ENCODE measurements around the gene CATSPERD. TPM values are rescaled to one million over a fixed set of nuclear protein-coding genes. Genes with fewer than 3 reads are reported as not detected.
A peak's percentile ranks its signal among the peaks of the same experiment; 100 is the strongest.

The CATSPERD gene
- total and polyA plus RNA-seq, 7 experiments from 2014 or later, result 0.07 TPM; not detected in 6

DNA sequence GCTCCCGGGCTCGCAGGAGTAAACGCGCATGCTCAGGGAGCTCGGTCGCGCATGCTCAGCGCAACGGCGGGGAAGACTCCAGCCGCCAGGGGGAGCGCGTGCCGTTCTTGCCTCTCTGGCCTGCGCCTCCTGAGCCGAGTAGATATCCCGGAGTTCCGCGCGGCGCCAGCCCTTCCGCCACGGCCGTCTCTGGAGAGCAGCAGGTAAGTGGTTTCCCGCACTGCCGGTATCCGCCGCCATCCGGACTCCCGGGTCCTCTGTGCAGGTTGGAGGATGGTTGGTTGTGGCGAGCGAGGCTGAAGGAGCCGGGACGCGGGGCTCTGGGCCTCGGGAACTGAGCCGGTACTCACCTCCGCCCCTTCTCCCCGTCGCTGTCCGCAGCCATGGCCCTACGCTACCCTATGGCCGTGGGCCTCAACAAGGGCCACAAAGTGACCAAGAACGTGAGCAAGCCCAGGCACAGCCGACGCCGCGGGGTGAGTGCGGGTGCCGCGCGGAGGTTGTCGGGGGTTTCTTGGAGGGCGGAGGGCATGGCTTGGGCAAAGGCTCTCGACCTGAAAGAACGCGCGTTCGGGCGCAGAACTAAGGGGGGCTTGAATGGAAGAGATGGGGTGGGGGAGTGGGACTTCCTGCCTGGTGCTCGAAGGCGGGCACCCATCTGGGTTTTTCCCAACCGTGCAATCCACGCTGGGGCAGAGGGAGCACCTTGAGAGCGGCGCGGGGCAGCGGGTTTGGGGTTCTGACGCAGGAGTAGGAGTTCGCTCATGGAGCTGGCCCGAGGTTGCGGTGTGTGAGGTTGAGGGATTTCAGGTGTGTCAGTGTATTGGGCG, 30.1 kb upstream of the CATSPERD start, which contains the start of gene RPL36:
Gene RPL36 (plus strand): TSS at position 171 of the 830 bp plus-strand sequence. CDS start 213 bp downstream, at position 384.
- CTCF ChIA-PET, result interaction anchor here (0.5 to 1.5 kb wide), 11 partner anchors 9 to 1048 kb away, joined by 3 to 10 read pairs (median 4); partner anchors contain the start of genes CATSPERD, LONP1, SAFB and SAFB2
- H3K27me3 ChIP-seq (ENCODE audit: control insufficient read depth in 2 of 2, insufficient read depth in 2 of 2, low read length in 2 of 2), result no peaks in the 10 kb centered on the region
- peak within 1 kb of the TSS; percentile 89 to 97 (median 93) for H3K27ac Mint-ChIP-seq
- peak within 1 kb of the TSS; percentile 90 to 98 (median 94) for H3K4me3 Mint-ChIP-seq
- peaks cover 0 to 3% (median 0%) of the 10 kb centered on the region in 11 donors for H3K9me3 Mint-ChIP-seq
- peak within 1 kb of the TSS; percentile 85 for H3K27ac ChIP-seq (ENCODE audit: low read depth, low read length)
- H3K9me3 ChIP-seq (ENCODE audit: control insufficient read depth in 2 of 3, low read length in 3 of 3), result no peaks in the 10 kb centered on the region
- peaks cover 12 to 21% of the 10 kb centered on the region in 2 donors for H3K4me1 ChIP-seq (ENCODE audit: control insufficient read depth in 2 of 2, insufficient read depth in 2 of 2, low read length in 2 of 2)
- peak within 1 kb of the TSS; percentile 90 for H3K4me3 ChIP-seq (ENCODE audit: low read length)
- peaks cover 5 to 39% (median 33%) of the 10 kb centered on the region in 7 donors for H3K4me1 Mint-ChIP-seq
- peaks cover 0 to 12% (median 0%) of the 10 kb centered on the region in 5 donors for H3K36me3 Mint-ChIP-seq
- intact Hi-C loops (cut with micrococcal nuclease), result loop anchor here (1.0 to 2.0 kb wide), 7 partner anchors 10 to 288 kb away; partner anchors contain the start of genes CATSPERD (in 2 of the 2), LONP1 (in 2 of the 2), MICOS13 (in 2 of the 2) and DUS3L (in 1 of the 2)
- ATAC-seq (peak; percentile 77), DNase-seq (peak; percentile 95 to 100 (median 99))
- POLR2A ChIA-PET, result interaction anchor here (0.7 to 2.0 kb wide), 24 partner anchors 9 to 213 kb away, joined by 3 to 32 read pairs (median 4); partner anchors contain the start of genes CATSPERD, DUS3L, HSD11B1L and LONP1
- H3K36me3 ChIP-seq (ENCODE audit: control insufficient read depth in 2 of 3, insufficient read depth in 3 of 3, low read length in 3 of 3), result peaks cover 0 to 37% (median 8%) of the 10 kb centered on the region in 3 experiments
- H3K27me3 Mint-ChIP-seq, result no peaks in the 10 kb centered on the region

DNA sequence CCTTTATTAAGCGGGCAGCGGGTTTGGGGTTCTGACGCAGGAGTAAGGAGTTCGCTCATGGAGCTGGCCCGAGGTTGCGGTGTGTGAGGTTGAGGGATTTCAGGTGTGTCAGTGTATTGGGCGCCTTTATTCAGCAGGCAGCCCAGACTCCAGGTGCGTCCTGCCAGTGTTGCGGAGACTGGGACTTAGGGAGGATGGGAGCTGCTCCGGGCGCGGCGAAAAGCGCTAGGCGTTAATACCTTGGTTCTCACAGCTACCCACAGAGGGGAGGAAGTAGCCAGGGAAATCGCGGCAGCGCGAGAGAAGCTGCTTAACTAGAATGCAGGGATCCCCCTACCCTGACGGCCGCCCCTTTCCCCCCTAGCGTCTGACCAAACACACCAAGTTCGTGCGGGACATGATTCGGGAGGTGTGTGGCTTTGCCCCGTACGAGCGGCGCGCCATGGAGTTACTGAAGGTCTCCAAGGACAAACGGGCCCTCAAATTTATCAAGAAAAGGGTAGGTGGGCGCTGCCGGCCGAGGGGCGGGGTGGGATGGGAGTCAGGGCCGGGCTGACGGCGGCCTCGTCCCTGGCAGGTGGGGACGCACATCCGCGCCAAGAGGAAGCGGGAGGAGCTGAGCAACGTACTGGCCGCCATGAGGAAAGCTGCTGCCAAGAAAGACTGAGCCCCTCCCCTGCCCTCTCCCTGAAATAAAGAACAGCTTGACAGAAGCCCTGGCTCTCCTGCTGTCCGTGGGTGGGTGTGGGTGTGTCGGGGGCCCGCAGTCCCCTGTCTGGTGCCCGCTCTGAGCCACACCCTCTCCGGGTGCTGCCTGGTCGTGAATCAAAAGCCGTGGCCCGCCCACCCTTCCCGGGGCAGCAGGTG, 29.2 kb upstream of the CATSPERD start:
- DNase-seq, result peak in 8 of 9 donors; percentile 27 to 64 (median 45)
- Mint-ChIP-seq H3K27me3 (no peaks in the 10 kb centered on the region), H3K36me3 (peaks cover 0 to 12% (median 0%) of the 10 kb centered on the region in 5 donors), H3K4me1 (peaks cover 5 to 35% (median 31%) of the 10 kb centered on the region in 7 donors), H3K27ac (peak overlapping the region; percentile 89 to 97 (median 93)), H3K4me3 (peak overlapping the region; percentile 90 to 98 (median 94)), H3K9me3 (peaks cover 0 to 3% (median 0%) of the 10 kb centered on the region in 11 donors)
- POLR2A ChIA-PET, result interaction anchor here (0.7 to 1.7 kb wide), 15 partner anchors 8 to 112 kb away, joined by 3 to 11 read pairs (median 3); partner anchors contain the start of genes CATSPERD, HSD11B1L, LONP1 and SAFB
- H3K9me3 ChIP-seq (ENCODE audit: control insufficient read depth in 2 of 3, low read length in 3 of 3), result no peaks in the 10 kb centered on the region
- no peaks in the 10 kb centered on the region for H3K27me3 ChIP-seq (ENCODE audit: control insufficient read depth in 2 of 2, insufficient read depth in 2 of 2, low read length in 2 of 2)
- peaks cover 10 to 21% of the 10 kb centered on the region in 2 donors for H3K4me1 ChIP-seq (ENCODE audit: control insufficient read depth in 2 of 2, insufficient read depth in 2 of 2, low read length in 2 of 2)
- intact Hi-C loops (cut with micrococcal nuclease), result loop anchor here (1.0 to 2.0 kb wide), 7 partner anchors 11 to 287 kb away; partner anchors contain the start of genes CATSPERD (in 2 of the 2), LONP1 (in 2 of the 2), MICOS13 (in 2 of the 2) and DUS3L (in 1 of the 2)
- no peak for ATAC-seq
- CTCF ChIA-PET, result interaction anchor here (0.5 to 0.6 kb wide), 2 partner anchors 668 to 970 kb away, joined by 3 to 5 read pairs; no protein-coding TSS in a partner anchor
- H3K36me3 ChIP-seq (ENCODE audit: control insufficient read depth in 2 of 3, insufficient read depth in 3 of 3, low read length in 3 of 3), result peaks cover 0 to 46% (median 8%) of the 10 kb centered on the region in 3 experiments
- H3K4me3 ChIP-seq (ENCODE audit: low read length), result peak overlapping the region; percentile 90
- H3K27ac ChIP-seq (ENCODE audit: low read depth, low read length), result peak overlapping the region; percentile 85

DNA sequence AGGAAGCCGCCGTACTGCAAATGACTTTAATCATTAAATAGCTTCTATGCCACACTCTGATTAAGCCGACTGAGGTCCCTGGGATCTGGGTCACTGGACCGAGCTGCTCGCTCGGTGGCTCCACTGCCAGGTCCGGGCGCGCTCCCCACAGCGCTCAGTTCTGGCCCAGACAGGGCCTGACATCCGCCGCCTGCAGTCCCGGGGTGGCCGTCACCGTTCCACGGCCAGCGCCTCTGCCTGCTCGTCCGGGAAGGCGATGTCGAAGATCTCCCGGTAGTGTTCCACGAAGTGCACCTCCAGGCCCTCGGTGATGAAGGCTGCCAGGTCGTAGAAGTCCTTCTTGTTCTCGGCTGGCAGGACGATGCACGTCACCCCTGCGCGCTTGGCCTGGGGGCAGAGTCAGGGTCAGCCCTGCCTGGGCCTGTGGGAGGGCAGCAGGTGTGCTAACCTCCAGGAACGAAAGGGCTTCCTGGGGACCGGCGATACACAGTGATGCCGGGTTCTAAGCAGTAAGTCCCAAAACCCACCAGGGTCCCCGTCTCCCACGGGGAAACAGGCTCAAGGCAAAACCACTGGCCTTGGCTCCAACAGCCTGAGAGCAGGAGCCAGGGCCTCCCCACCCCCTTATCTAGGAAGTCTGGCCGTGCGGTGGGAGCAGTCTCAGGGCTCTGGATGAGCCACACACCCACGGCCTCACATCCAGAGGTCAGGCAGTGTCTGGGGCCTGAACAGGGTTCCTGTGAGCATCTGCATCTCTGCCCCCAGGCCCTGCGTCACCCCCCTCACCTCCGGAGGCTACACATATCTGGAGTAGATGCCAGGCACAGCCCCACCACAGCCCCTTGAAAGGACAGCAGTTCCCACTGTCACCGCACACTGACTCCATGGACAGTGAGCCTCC, 28.4 kb upstream of the CATSPERD start:
- DNase-seq, result no peak
- peaks cover 0 to 55% (median 8%) of the 10 kb centered on the region in 3 experiments for H3K36me3 ChIP-seq (ENCODE audit: control insufficient read depth in 2 of 3, insufficient read depth in 3 of 3, low read length in 3 of 3)

DNA sequence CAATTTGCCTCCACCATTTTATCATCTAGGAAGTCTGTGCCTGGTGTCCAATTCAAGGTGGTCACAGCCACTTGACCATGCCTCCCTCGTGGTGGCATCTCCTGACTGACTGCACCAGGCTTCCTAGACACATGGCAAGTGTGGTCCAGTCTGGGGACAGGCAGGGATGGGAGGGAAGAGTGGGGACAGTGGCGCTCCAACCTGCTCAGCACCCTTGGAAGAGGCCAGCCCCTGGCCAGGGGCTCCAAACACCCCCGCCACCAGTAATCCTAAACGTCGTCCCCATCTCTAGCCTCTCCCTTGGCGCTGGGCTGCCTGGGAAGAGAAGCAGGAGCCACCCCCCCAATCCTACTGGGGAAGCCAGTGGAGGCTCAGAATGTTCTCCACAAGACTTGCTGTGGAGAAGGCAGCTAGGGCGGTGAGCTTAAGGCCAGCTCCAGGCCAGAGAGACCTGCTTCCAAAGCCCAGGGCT, 27.7 kb upstream of the CATSPERD start:
- Histone ChIP-seq H3K4me3 (ENCODE audit: low read length) (no peak overlapping the region), H3K27me3 (ENCODE audit: control insufficient read depth in 2 of 2, insufficient read depth in 2 of 2, low read length in 2 of 2) (no peaks in the 10 kb centered on the region), H3K4me1 (ENCODE audit: control insufficient read depth in 2 of 2, insufficient read depth in 2 of 2, low read length in 2 of 2) (peaks cover 8 to 14% of the 10 kb centered on the region in 2 donors), H3K9me3 (ENCODE audit: control insufficient read depth in 2 of 3, low read length in 3 of 3) (no peaks in the 10 kb centered on the region), H3K36me3 (ENCODE audit: control insufficient read depth in 2 of 3, insufficient read depth in 3 of 3, low read length in 3 of 3) (peaks cover 0 to 60% (median 10%) of the 10 kb centered on the region in 3 experiments), H3K27ac (ENCODE audit: low read depth, low read length) (no peak overlapping the region)
- peaks cover 0 to 3% (median 0%) of the 10 kb centered on the region in 11 donors for H3K9me3 Mint-ChIP-seq
- peaks cover 5 to 29% (median 26%) of the 10 kb centered on the region in 7 donors for H3K4me1 Mint-ChIP-seq
- POLR2A ChIA-PET, result no interaction called here
- ATAC-seq (no peak), DNase-seq (no peak)
- peaks cover 0 to 15% (median 0%) of the 10 kb centered on the region in 5 donors for H3K36me3 Mint-ChIP-seq
- CTCF ChIA-PET, result no interaction called here
- no peaks in the 10 kb centered on the region for H3K27me3 Mint-ChIP-seq
- peak overlapping the region in 5 of 9 donors; percentile 30 to 97 (median 43) for H3K27ac Mint-ChIP-seq
- intact Hi-C loops (cut with micrococcal nuclease), result no loop called here
- peak overlapping the region in 8 of 10 donors; percentile 11 to 98 (median 47) for H3K4me3 Mint-ChIP-seq

More for the DNA sequence above, 28.4 kb upstream of the CATSPERD start:
- H3K27me3 ChIP-seq (ENCODE audit: control insufficient read depth in 2 of 2, insufficient read depth in 2 of 2, low read length in 2 of 2), result no peaks in the 10 kb centered on the region
- Mint-ChIP-seq H3K27ac (peak overlapping the region in 7 of 9 donors; percentile 30 to 97 (median 71)), H3K4me1 (peaks cover 5 to 29% (median 26%) of the 10 kb centered on the region in 7 donors), H3K9me3 (peaks cover 0 to 3% (median 0%) of the 10 kb centered on the region in 11 donors), H3K4me3 (peak overlapping the region; percentile 59 to 98 (median 93)), H3K27me3 (no peaks in the 10 kb centered on the region), H3K36me3 (peaks cover 0 to 13% (median 0%) of the 10 kb centered on the region in 5 donors)
- no peaks in the 10 kb centered on the region for H3K9me3 ChIP-seq (ENCODE audit: control insufficient read depth in 2 of 3, low read length in 3 of 3)
- ChIA-PET CTCF (no interaction called here), POLR2A (interaction anchor here (1.0 to 1.7 kb wide), 6 partner anchors 11 to 70 kb away, joined by 3 to 11 read pairs (median 5); partner anchors contain the start of genes CATSPERD, HSD11B1L, LONP1 and SAFB)
- ATAC-seq, result no peak
- H3K27ac ChIP-seq (ENCODE audit: low read depth, low read length), result peak overlapping the region; percentile 85
- H3K4me1 ChIP-seq (ENCODE audit: control insufficient read depth in 2 of 2, insufficient read depth in 2 of 2, low read length in 2 of 2), result peaks cover 8 to 21% of the 10 kb centered on the region in 2 donors
- intact Hi-C loops (cut with micrococcal nuclease), result loop anchor here in 1 of 2 donors (2.0 kb wide), 2 partner anchors 69 to 99 kb away; partner anchors contain the start of genes DUS3L, SAFB and SAFB2
- no peak overlapping the region for H3K4me3 ChIP-seq (ENCODE audit: low read length)
